Activated CD8-positive, alpha-beta memory T cell treated with anti-CD3 and anti-CD28 coated beads, Interleukin-2, amount 50 U/mL, for 48 hours (primary cell): Measurements from ENCODE around the gene TNRC6A.
"Not testable (repeated sequence)": the region's sequence is repeated elsewhere in the genome, so short reads cannot be mapped to it uniquely, and the experiment has no call there.

Experiments used
- DNase-seq: peaks from one replicate; pipeline ENCODE4 v3.0.0-alpha.2; 2020

The TNRC6A gene

DNA sequence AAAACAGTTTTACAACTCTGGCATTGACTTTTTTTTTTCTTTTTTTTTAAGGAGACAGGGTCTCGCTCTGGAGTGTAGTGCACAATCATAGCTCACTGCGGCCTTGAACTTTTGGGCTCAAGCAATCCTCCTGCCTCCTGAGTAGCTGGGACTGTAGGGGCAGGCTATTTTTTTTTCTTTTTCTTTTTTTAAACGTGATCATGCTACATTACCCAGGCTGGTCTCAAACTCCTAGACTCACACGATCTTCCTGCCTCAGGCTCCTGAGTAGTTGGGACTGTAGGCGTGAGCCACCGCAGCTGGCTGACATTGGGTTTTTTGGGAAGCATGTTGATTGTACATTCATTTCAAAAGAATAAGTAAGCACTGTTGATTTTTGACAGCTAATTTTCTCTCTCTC lies 32.1 kb downstream of the TNRC6A start:
- DNase-seq, result no peak

GRCh38 chr16:24764916-24765315 lies 35.5 kb downstream of the TNRC6A start:
- no peak for DNase-seq

DNA sequence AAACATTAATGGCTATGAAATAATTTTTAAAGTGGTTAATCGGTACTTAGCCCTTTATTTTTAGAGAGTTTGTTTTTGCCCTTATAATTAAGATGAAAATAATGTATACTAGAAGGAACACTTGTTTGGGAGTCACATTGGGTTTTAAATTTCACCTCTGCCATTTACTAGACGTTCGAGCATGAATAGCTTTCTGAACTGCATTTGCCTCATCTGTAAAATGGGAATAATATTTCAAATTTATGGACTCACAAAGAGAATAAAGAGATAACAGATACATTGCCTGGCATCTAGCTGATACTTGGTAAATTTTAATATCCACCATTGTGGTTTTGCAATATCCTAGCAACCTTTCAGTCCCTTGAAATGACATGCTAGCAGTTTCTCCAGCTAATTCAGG lies 36.6 kb downstream of the TNRC6A start:
- DNase-seq, result no peak

DNA sequence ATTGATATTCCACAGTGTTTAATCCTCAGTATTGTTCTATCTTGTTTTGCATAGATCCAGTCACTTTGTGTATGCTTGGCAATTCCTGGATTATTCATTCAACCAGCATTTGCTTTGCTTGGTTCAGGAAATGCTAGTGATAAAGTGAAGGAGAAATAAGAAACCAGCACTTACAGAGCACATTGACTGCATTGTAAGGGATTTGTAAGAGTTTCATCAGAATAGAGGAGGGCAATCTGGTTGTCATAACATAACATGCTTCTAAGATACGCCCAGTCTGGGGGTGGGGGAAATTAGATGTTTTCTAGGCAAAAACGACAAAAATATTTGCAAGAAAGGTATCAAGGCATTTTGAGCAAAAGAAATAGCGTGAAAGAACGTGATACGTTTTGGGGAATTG lies 40.4 kb downstream of the TNRC6A start:
- DNase-seq, result no peak

- no peak for DNase-seq
Measured at GRCh38 chr16:24771132-24771778, 41.8 kb downstream of the TNRC6A start.

DNA sequence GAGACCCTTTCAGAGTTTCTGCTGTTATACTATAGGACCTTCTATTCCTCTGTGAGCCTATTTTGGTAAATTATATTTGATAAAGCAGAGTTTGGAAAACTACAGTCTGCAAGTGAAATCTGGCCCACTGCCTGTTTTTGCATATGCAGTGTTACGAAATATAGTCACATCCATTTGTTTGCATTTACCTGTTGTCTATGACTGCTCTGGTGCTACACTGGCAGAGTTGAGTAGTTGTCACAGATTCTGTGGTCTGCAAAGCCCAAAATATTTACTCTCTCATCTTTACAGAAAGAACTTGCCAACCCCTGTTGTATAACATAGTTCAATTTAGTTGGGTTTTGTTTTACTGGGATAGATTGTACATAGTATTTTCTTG lies 42.3 kb downstream of the TNRC6A start:
- no peak for DNase-seq

- DNase-seq, result no peak
Measured at GRCh38 chr16:24773771-24774427, 44.4 kb downstream of the TNRC6A start.

- DNase-seq, result no peak
Measured at GRCh38 chr16:24774510-24774909, 45.1 kb downstream of the TNRC6A start.

GRCh38 chr16:24775455-24775854 lies 46.0 kb downstream of the TNRC6A start:
- no peak for DNase-seq

GRCh38 chr16:24776501-24777220 lies 47.2 kb downstream of the TNRC6A start:
- no peak for DNase-seq

- DNase-seq, result no peak
Measured at GRCh38 chr16:24778671-24779070, 49.2 kb downstream of the TNRC6A start.

DNA sequence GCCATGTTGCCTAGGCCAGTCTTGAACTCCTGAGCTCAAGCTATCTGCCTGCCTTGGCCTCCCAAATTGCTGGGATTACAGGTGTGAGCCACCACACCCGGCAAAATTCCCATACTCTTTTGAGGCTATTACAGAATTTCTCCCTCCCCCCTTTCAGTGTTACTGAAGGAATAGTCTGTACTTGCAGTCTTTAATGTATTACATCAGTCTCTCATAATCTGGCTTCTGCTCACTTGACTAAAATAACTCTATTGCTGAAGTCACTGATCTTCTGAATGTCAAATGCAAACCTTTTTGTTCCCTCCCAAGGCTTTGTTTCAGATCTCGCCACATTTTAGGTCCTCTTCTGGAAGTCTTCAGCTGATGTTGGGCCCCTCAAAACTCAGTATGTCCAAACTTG lies 51.8 kb downstream of the TNRC6A start:
- no peak for DNase-seq

DNA sequence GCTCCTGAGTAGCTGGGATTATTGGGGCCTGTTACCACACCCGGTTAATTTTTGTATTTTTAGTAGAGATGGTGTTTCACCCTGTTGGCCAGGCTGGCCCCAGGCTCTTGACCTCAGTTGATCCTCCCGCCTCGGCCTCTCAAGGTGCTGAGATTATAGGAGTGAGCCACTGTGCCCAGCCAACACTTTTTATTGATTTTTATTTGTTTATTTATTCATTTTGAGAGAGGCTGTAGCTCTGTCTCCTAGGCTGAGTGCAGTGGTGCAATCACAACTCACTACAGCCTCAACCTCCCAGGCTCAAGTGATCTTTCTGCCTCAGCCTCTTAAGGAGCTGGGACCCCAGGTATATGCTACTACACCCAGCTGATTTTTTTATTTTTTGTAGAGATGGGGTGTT lies 54.7 kb downstream of the TNRC6A start:
- DNase-seq, result no peak

- DNase-seq, result no peak
Measured at GRCh38 chr16:24789881-24790280, 60.4 kb downstream of the TNRC6A start.

- no peak for DNase-seq
Measured at GRCh38 chr16:24800586-24800985, 71.1 kb downstream of the TNRC6A start.

DNA sequence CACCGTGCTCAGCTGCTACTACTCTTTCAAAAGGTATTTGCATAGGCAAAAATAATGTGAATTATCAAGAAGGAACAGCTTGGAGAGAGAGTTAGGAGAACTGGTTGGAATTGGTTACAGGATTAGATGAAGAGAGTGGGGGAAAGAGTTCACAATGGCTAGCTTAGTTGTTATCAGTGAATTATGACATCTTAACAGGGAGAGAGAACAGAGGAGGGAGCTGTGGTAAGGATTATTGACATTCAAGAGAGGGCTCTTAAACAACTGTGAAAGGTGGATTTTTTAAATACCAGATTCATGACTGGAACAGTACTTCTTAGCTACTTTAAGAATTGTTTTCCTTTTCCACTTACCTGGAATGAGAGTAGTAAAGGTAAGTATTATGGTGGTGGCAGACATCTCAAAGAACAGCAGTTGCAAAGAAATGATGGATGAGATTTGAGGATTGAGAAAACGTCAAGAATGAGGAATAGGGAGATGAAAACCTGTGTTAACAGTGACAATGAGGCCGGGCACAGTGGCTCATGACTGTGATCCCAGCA lies 72.4 kb downstream of the TNRC6A start:
- no peak for DNase-seq

- no peak for DNase-seq
Measured at GRCh38 chr16:24805484-24805883, 76.0 kb downstream of the TNRC6A start.

DNA sequence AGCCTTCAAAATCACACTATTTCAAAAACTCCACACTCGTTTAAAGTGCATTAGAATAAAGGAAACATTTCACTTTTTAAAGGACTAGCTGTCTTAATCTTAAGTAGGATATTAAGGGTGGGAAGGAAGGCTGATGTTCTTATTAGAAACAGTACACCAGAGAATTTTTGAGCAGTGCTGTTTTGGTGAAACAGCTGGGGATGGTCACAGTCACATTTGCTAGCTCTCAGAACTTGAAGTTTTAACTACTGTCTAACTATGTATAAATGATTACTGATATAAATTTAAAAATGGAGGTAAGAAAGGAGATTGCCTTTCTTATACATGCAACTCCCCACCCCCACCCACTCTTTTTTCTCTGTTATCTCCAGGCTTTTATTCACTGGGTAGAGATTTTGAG lies 77.8 kb downstream of the TNRC6A start:
- DNase-seq, result no peak

DNA sequence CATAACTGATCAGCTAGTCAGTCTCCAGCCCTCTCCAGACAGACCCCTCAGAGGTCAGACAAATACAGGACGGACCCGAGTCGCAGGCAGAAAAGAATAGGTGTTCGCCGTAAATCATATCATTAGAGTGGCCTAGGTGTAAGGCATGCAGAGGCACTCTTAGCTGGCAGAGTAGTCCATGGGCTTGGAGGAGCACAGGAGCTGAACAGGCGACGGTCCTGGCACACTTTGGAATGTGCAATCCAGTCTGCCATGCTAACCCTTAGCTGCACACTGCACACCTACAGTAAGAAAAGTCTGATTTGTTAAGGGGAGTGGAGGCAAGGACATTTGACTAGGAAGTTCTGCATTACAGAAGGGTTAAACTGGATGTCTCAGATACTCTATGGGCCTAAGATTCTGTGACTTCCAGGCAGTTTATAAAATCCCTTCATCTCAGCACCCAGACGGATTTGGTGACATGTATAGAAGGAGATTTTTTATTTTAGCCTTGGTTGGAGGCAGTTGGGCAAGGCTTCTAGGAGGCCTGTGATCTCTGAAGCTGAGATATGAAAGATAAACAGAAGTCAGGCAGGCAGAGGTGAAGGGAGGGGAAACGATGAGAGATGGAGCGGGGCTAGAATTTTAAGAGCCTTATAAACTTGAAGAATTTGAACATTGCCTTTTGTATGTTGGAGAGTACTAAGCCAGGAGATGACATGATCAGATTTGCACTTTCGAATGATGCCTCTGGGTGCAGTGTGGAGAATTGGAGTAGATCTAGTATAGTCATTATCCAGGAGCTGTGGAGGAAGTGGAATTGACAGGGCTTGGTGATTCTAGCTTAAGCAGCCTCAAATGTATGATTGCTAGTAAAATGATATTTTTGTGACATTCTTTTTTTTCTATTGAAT lies 81.7 kb downstream of the TNRC6A start:
- DNase-seq, result no peak

DNA sequence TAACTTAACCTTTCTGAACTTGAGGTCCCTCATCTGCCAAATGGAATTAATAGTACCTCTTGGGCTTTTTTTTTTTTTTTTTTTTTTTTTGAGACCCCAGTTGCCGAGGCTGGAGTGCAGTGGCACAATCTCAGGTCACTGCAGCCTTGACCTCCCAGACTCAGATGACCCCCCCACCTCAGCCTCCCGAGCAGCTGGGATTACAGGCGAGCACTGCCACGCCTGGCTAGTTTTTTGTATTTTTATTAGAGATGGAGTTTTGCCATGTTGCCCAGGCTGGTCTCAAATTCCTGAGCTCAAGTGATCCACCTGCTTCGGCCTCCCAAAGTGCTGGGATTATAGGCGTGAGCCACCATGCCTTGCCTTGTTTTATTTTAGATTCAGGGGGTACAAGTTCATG lies 83.4 kb downstream of the TNRC6A start:
- DNase-seq, result not testable (repeated sequence)

DNA sequence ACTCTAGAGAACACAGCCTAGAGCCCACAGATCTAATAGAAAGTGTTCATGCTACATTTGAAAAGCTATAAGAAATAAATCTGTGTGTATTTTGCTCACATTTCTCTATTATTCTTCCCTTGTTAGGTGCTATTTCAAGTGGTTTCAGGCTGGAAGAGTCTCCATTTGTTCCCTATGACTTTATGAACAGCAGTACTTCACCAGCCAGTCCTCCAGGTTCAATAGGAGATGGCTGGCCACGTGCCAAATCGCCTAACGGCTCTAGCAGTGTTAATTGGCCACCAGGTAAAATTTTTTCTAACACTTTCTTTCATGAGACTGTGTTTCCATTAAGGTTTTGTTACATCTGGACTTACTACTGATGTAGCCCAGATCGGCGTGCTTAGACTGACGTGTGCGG lies 85.6 kb downstream of the TNRC6A start:
- DNase-seq, result no peak

DNA sequence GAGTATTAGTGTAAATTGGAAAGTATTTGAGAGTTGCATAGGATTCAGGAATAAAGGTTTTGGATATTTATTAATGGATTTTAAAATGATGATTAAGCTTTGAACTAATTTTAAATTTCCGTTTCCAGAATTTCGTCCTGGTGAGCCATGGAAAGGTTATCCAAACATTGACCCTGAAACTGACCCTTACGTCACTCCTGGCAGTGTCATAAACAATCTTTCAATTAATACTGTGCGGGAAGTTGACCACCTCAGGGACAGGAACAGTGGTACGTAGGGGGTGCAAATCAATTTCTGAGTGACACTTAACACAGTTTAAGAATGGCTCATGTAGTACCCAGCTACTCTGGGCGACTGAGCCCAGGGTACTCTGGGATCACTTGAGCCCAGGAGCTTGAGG lies 87.2 kb downstream of the TNRC6A start:
- DNase-seq, result no peak

DNA sequence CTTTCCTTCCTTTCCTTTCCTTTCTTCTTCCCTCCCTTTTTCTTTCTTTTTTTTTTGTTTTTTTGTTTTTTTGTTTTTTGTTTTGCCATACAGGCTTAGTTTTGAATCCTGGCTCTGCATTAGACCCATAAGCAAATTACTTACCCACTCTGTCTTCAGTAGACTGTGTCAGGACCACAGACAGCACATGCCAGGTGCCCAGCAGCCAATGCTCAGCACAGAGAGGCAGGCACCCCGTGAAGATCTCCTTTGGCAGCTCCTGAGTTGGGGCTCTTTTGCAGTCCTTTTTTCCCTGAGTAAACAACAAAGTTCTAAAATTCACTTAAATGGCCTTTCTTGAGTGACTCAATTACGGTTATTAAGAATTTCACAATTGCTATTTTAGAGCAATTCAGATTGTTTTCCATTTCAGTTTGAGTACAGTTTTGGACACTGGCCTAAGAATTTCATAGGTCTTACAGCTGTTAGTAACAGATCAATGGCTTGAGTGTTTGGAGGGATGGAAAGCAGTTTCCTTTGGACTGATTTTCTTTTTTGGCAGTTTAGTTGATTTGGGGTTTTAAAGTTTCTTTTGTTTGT lies 90.1 kb downstream of the TNRC6A start:
- DNase-seq, result no peak
